ENCODE measurements around the gene GALNT17.

The GALNT17 gene

DNA sequence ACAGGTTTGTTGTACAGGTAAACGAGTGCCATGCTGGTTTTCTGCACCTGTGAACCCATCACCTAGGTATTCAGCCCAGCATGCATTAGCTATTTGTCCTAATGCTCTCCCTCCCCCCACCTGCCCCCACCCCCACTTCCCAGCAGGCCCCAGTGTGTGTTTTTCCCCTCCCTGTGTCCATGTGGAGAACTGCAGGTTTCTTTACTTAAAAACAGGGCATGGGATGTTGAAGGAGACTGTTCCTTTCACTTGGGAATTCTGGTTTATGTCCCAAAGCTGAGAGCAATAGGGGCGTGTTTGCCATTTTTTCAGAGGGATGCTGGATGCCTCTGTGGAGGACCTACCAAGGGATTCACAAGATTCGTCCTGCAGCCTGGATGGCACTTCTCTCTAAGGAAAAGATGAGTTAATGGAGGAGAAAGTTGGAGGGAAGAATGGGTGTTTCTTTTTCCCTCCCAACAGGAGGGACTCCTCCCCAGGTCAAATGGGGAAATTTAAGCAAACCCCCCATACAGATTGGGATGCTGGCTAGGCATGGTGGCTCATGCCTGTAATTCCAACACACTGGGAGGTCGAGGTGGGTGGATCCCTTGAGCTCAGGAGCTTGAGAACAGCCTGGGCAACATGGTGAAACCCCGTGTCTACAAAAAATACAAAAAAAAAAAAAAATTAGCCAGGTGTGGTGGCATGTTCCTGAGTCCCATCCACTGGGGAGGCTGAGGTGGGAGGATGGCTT is 136.0 kb downstream of the GALNT17 start:
- no peak for DNase-seq
- Mint-ChIP-seq H3K36me3 (ENCODE audit: low read depth) (peaks cover 5% of the 10 kb centered on the region), H3K4me3 (no peak overlapping the region), H3K4me1 (peaks cover 20% of the 10 kb centered on the region), H3K27me3 (ENCODE audit: low read depth, poor library complexity) (peaks cover 3% of the 10 kb centered on the region), H3K9me3 (peaks cover 29% of the 10 kb centered on the region), H3K27ac (no peak overlapping the region)
- TF ChIP-seq, protein P1, sequence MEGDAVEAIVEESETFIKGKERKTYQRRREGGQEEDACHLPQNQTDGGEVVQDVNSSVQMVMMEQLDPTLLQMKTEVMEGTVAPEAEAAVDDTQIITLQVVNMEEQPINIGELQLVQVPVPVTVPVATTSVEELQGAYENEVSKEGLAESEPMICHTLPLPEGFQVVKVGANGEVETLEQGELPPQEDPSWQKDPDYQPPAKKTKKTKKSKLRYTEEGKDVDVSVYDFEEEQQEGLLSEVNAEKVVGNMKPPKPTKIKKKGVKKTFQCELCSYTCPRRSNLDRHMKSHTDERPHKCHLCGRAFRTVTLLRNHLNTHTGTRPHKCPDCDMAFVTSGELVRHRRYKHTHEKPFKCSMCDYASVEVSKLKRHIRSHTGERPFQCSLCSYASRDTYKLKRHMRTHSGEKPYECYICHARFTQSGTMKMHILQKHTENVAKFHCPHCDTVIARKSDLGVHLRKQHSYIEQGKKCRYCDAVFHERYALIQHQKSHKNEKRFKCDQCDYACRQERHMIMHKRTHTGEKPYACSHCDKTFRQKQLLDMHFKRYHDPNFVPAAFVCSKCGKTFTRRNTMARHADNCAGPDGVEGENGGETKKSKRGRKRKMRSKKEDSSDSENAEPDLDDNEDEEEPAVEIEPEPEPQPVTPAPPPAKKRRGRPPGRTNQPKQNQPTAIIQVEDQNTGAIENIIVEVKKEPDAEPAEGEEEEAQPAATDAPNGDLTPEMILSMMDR (IDR thresholded peaks at IDR 0.05): no peak

DNA sequence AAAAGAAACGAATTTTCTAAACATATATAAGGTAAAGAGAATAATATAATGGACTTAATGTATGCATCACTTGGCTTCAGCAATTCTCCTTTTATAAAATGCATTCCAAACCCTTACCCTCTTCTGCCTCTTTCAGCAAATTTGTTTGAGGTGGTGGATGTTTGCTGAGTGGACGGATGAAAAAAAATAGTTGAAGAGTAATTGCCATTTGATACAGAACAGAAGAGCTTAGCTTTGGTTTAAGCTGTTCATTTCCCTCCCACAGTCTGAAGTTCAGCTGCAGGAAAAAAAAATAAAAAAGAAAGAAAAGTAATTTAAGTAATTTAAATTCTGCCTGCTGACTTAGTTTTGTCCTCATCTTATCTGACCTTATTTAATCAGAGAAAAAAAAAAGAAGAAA is 138.6 kb downstream of the GALNT17 start:
- peaks cover under 1% of the 10 kb centered on the region for H3K36me3 Mint-ChIP-seq (ENCODE audit: low read depth)
- peaks cover 9% of the 10 kb centered on the region for H3K9me3 Mint-ChIP-seq
- no peak overlapping the region for H3K4me3 Mint-ChIP-seq
- H3K27me3 Mint-ChIP-seq (ENCODE audit: low read depth, poor library complexity): peaks cover 3% of the 10 kb centered on the region
- DNase-seq: no peak
- H3K27ac Mint-ChIP-seq: no peak overlapping the region
- TF ChIP-seq, protein P1 (IDR thresholded peaks at IDR 0.05): no peak
- peaks cover 24% of the 10 kb centered on the region for H3K4me1 Mint-ChIP-seq

DNA sequence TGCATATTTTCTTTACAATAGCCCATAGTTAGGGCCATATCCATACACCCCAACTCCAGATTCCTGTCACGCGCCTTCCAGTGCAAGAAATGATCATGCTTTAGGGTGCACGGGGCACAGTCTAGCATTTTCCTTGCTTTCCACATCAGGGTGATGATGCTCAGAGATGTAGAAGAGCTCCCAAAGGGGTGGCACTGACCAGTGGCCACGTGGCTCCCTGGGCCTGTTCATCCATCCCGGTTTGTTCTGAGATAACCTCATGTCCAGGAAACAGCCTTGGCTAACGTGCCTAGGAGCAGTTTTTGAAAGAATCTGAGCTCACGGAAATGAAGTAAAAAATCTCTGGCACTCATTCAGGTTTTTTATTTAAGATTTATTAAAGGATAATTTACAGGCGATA is 139.3 kb downstream of the GALNT17 start:
- Mint-ChIP-seq H3K27ac (no peak overlapping the region), H3K9me3 (peaks cover 3% of the 10 kb centered on the region), H3K36me3 (ENCODE audit: low read depth) (no peaks in the 10 kb centered on the region), H3K27me3 (ENCODE audit: low read depth, poor library complexity) (peaks cover 2% of the 10 kb centered on the region), H3K4me3 (no peak overlapping the region), H3K4me1 (peaks cover 24% of the 10 kb centered on the region)
- DNase-seq: no peak
- TF ChIP-seq, protein P1 (IDR thresholded peaks at IDR 0.05): no peak

DNA sequence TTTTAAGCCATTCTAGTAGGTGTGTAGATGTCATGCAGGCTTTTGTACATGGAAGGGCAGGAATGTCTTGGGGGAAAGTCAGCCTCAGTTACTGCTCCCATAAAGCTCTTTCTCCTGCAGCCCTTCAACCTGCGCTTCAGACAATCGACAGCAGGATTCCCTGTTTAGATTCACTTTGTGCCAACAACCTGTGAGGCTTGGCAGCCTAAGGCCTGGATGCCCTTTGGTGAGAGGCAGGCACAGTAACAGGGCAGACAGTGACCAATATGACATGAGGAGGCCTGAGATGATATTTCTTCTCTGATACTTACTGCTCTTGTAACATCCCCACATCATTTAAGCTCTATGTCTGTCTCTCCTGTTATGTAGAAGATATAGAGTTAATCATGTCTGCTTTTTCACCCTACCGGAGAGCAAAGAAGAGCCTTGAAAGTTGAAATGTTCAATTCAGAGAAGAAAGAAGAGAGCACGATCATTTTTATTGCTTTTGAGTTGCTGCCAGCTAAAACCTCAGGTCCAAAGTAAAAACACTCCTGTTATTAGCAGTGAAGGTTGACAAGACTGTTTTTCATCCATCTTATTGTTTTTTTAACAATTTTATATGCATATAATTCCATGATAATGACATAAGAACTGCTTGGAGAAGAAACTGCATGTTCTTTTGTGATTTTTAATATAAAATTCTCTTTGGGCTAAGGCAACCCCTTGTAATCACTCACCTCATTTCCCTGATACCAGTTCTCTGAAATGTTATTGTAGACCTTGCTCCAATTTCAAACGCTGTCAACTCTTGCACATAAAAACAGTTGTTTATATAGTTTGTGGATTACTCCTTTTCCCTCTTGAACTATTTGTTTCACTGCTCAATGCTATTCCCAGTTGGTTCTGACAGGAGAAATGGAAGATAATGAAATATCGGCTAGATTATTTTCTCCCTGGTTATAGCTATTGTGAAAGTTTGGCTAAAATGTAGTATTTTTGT is 140.9 kb downstream of the GALNT17 start:
- no peak overlapping the region for H3K4me3 Mint-ChIP-seq
- H3K27ac Mint-ChIP-seq: peak overlapping the region; percentile 26
- DNase-seq: no peak
- no peaks in the 10 kb centered on the region for H3K36me3 Mint-ChIP-seq (ENCODE audit: low read depth)
- no peaks in the 10 kb centered on the region for H3K27me3 Mint-ChIP-seq (ENCODE audit: low read depth, poor library complexity)
- TF ChIP-seq, protein P1 (IDR thresholded peaks at IDR 0.05): no peak
- no peaks in the 10 kb centered on the region for H3K9me3 Mint-ChIP-seq
- H3K4me1 Mint-ChIP-seq: peaks cover 29% of the 10 kb centered on the region

DNA sequence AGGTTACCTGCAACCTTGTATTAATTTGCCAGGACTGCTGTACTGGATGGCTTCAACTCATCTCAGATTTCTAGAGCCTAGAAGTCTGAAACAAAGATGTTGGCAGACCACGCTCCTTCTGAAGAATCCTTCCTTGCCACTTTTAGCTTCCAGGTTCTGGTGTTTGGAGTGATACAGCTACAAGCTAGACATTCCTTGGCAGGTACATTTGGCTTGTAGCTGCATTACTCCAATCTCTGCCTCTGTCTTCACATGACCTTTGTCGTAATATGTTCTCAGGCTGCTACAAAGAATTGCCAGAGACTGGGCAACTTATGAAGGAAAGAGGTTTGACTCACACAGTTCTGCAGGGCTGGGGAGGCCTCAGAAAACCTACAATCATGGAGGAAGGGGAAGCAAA is 146.3 kb downstream of the GALNT17 start:
- no peak overlapping the region for H3K4me3 Mint-ChIP-seq
- DNase-seq: no peak
- TF ChIP-seq, protein P1 (IDR thresholded peaks at IDR 0.05): no peak
- H3K27ac Mint-ChIP-seq: no peak overlapping the region
- H3K36me3 Mint-ChIP-seq (ENCODE audit: low read depth): no peaks in the 10 kb centered on the region
- peaks cover 20% of the 10 kb centered on the region for H3K4me1 Mint-ChIP-seq
- no peaks in the 10 kb centered on the region for H3K27me3 Mint-ChIP-seq (ENCODE audit: low read depth, poor library complexity)
- H3K9me3 Mint-ChIP-seq: peaks cover 4% of the 10 kb centered on the region
